Effector CD8-positive, alpha-beta T cell (primary cell): ENCODE data around the gene DYRK1A.

Source experiments
- DNase-seq: peaks from one replicate; lab custom pipeline; 2025; lab: John Stamatoyannopoulos, UW

Gene DYRK1A

DNA sequence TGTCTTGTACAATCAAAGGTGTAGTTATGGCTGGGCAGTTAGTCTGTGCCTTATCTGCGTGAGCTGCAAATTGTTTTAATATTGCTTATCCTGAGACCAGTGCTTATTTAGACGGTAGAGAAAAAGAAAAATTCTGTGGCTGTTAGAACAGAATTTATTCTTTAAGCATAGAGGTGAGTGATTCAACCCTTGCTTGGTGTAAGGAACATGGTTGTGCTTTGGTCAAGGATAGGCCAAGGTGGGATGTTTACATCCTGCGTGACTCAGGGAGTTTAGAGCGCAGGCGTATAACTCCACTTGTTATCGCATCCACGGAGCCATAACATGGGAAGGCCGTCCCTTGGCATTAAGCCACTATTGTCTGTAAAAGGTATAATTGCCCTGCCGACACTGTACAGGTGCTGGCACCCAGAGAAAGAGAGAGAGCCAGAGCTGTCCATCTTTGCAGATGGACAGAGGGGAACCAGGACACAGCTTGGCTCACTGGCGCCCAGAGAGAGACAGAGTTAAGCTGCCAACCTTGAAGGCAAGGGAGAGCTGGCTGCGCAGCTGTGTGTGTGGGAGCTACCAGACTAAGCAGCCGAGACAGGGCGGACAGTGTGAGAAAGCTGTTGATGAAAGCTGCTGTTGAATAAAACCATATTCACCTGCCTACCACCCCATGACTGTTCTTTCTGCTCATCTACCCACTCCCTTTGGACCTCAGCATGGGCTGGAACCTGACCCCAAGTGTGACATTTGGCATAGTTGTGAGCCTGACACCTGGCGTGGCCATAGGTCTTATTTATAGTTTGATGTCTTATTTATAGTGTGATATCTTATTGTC, 200.4 kb downstream of the DYRK1A start:
- DNase-seq: no peak

DNA sequence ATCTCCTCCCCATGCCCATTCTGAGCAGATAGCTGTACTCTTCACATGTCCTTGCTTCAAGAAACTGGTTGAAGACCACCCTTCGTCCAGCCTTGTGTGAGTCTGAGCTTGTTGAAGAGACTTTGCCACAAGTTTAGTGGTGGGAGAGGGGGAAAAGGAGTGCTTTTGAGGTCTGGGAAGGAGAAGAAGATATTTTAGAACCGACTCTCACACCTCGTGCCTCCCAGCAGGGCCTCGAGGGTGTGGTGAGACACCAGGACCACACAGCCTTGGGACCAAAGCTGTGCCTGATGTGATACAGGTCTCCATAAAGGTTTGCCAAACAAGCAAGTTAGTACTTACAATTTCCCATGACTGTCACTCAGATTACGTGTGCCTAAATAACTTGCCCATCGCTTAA, 201.8 kb downstream of the DYRK1A start:
- no peak for DNase-seq

DNA sequence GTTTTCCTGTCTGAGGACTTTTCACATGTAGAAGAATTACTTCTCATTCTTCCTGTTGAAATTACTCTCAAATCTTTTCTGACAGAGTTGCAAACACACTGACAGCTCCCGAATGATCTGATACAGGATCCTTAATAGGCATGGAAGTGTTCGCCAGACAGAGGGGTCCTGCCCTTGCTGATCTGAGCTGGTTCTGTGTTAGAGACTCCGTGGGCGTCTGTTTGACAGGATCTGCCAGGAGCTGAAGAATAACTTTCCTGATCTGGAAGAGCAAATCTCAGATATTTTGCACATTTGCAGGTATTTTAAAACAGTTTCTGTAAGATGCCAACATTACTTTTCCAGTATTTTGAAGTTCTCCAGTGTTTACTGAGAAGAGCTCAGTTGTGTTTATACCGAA, 202.3 kb downstream of the DYRK1A start:
- no peak for DNase-seq

DNA sequence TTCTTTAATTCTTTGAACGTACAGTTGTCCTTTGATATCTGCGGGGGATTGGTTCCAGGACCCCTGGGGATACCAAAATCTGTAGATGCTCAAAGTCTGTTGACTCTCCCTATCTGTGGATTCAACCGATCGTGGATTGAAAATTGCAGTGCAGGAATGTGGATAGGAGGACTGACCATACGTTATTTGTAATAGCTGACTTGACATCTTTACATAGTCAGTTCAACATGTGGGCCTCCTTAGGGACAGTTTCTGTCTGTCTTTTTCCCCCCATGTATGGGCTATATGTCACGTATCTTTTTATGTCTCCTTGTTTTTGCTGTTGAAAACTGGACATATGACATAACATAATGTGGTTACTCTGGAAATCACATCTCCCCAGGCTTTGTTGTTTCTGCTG, 204.9 kb downstream of the DYRK1A start:
- DNase-seq: no peak

DNA sequence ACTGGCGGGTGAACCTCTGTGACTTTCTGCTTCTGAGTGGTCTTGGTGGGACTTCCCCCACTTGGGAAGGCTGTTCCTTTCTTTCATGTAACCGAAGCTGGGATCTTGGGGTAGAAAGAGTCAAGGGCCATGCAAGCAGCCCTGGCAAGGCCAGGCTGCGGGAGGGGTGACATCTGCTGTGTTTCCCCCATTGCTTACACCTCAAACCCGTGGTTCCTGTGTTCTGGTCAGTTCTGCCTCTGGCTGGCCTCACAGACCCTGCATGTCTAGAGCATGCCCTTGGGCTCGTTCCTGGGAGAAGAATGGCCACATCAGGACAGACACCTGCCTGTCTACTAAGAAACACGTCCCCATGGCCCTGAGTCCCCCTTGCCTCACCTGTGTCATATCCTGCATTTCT, 207.7 kb downstream of the DYRK1A start:
- no peak for DNase-seq

DNA sequence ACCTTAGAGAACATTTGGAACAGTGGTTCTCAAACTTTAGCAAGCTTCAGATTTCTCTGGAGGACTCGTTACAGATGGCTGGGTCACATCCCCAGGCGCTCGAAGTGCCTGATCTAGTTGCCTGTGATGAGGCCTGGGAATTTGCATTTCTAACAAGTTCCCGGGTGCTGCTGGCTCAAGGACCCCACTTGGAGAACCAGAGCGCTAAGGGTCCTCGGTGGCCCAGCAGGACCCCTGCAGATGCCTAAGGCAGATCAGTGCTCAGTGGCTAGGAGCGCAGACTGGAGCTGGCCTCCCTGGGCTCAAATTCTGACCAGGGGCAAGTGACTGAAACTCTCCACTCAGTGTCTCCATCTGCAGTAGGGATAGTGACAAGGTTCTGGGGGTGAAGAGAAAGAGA, 208.2 kb downstream of the DYRK1A start:
- DNase-seq: no peak

DNA sequence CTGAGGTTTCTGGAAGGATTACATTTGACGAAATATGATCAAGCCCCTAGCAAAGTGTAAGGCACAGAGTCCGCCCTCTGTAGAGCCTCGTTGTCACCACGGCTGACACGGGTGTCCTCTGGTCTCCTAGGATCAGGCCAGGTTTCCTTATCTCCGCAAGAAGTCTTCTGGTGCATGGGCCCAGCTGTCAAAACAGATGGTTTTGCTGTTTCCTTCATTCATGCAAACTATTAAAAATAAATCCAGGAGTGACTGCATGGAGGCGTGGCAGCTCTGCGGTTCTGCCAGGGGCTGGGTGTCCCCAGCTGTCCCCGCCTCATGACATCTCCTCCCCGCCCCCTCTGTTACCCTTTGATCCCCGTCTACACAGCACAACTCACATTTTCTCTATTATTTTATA, 209.0 kb downstream of the DYRK1A start:
- DNase-seq: no peak
